Measurements from ENCODE around the gene FBN1. TPM values are rescaled to one million over a fixed set of nuclear protein-coding genes. Genes with fewer than 3 reads are reported as not detected.

The FBN1 gene
- total and polyA plus RNA-seq, 10 of the 15 experiments (the other 5 are each of a cell fraction or from before 2014, with no cell fraction given): 2.2 to 15.3 (median 7.0) TPM

DNA sequence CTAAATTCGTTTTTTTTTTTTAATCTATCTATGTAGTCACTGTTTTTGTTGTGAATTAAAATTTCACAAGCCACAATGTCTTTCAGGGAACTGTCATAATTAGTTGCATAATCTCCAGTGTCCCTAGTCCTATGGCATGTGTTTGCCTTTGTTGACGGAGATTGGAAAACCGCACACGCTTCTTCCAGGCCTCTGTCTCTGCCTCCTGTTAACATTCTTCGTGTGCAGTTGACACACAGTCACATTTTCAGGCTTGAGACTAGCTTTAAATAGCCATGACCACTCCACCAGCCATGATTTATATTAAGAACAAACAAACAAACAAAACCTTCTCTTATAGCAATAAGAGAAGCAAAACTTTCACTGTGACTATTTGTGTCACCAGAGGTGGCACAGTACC, 174.4 kb downstream of the FBN1 start:
- BruUV-seq (replicated peaks): no TSS peak
- Histone ChIP-seq H3K4me1 (ENCODE audit: control insufficient read depth, insufficient read depth, low read length) (no peaks in the 10 kb centered on the region), H3K36me3 (ENCODE audit: control insufficient read depth in 2 of 2, insufficient read depth in 2 of 2, low read length in 1 of 2) (peaks cover 0 to 12% of the 10 kb centered on the region in 2 experiments; a peak in 2 of 4 replicates), H2AFZ (ENCODE audit: control insufficient read depth, low read depth, low read length) (no peak overlapping the region), H3K4me2 (ENCODE audit: control insufficient read depth, insufficient read depth) (no peak overlapping the region), H3K9me3 (replicated peaks; ENCODE audit: control insufficient read depth, insufficient read depth, low read length) (no peaks in the 10 kb centered on the region), H3K4me3 (no peak overlapping the region), H3K27ac (ENCODE audit: control insufficient read depth, insufficient read depth) (no peak overlapping the region), H3K27me3 (replicated peaks in 1 of 2; ENCODE audit: control insufficient read depth in 2 of 2, insufficient read depth in 2 of 2, low read length in 1 of 2) (no peaks in the 10 kb centered on the region), H3K79me2 (ENCODE audit: control insufficient read depth, insufficient read depth, low read length) (no peaks in the 10 kb centered on the region), H4K20me1 (ENCODE audit: control insufficient read depth, insufficient read depth) (no peaks in the 10 kb centered on the region), H3K9ac (ENCODE audit: control insufficient read depth, insufficient read depth, low read length) (no peak overlapping the region)
- ChIA-PET SMC1A (ENCODE audit: uncharacterized antibody, unreplicated experiment) (no interaction called here), CTCF (no interaction called here), POLR2A (no interaction called here), RAD21 (ENCODE audit: unreplicated experiment) (no interaction called here)
- ATAC-seq: no peak
- in situ Hi-C loops (cut with MboI) (no loop called here), intact Hi-C loops (cut with micrococcal nuclease; ENCODE audit: unreplicated experiment) (no loop called here)
- DNase-seq (ENCODE audit: low read depth, low spot score): no peak
- no peak for FAIRE-seq
- WGBS (ENCODE audit: insufficient coverage, insufficient replicate concordance, low lambda C conversion rate, missing lambda C conversion rate): 82% methylated on average over 5 of the region's 5 CpGs
- TF ChIP-seq KAT2A (conservative IDR thresholded peaks at IDR 0.05; ENCODE audit: control insufficient read depth, low read depth, low read length): no peak
- TF ChIP-seq NR2C2 (IDR thresholded peaks at IDR 0.05; ENCODE audit: borderline replicate concordance, control insufficient read depth, insufficient read length, low read depth): no peak
- TF ChIP-seq SREBF1 (IDR thresholded peaks at IDR 0.05; ENCODE audit: low read length): no peak
- no peak for TF ChIP-seq NRF1 (conservative IDR thresholded peaks at IDR 0.05; ENCODE audit: low read depth, low read length)
- TF ChIP-seq HDAC2 (IDR thresholded peaks at IDR 0.05): no peak
- TF ChIP-seq, protein P1, sequence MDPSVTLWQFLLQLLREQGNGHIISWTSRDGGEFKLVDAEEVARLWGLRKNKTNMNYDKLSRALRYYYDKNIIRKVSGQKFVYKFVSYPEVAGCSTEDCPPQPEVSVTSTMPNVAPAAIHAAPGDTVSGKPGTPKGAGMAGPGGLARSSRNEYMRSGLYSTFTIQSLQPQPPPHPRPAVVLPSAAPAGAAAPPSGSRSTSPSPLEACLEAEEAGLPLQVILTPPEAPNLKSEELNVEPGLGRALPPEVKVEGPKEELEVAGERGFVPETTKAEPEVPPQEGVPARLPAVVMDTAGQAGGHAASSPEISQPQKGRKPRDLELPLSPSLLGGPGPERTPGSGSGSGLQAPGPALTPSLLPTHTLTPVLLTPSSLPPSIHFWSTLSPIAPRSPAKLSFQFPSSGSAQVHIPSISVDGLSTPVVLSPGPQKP (IDR thresholded peaks at IDR 0.05; ENCODE audit: low read depth, low read length): no peak
- no peak for TF ChIP-seq NR2F1 (conservative IDR thresholded peaks at IDR 0.05)
- no peak for TF ChIP-seq FOXM1 (IDR thresholded peaks at IDR 0.05; ENCODE audit: low read depth, low read length)
- no peak for TF ChIP-seq SMAD1 (IDR thresholded peaks at IDR 0.05; ENCODE audit: low read depth, partially characterized antibody)
- TF ChIP-seq, protein P2, sequence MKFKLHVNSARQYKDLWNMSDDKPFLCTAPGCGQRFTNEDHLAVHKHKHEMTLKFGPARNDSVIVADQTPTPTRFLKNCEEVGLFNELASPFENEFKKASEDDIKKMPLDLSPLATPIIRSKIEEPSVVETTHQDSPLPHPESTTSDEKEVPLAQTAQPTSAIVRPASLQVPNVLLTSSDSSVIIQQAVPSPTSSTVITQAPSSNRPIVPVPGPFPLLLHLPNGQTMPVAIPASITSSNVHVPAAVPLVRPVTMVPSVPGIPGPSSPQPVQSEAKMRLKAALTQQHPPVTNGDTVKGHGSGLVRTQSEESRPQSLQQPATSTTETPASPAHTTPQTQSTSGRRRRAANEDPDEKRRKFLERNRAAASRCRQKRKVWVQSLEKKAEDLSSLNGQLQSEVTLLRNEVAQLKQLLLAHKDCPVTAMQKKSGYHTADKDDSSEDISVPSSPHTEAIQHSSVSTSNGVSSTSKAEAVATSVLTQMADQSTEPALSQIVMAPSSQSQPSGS (IDR thresholded peaks at IDR 0.05; ENCODE audit: low read length): no peak
- TF ChIP-seq, protein P3, sequence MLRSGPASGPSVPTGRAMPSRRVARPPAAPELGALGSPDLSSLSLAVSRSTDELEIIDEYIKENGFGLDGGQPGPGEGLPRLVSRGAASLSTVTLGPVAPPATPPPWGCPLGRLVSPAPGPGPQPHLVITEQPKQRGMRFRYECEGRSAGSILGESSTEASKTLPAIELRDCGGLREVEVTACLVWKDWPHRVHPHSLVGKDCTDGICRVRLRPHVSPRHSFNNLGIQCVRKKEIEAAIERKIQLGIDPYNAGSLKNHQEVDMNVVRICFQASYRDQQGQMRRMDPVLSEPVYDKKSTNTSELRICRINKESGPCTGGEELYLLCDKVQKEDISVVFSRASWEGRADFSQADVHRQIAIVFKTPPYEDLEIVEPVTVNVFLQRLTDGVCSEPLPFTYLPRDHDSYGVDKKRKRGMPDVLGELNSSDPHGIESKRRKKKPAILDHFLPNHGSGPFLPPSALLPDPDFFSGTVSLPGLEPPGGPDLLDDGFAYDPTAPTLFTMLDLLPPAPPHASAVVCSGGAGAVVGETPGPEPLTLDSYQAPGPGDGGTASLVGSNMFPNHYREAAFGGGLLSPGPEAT (IDR thresholded peaks at IDR 0.05; ENCODE audit: low read depth): no peak
- no peak for TF ChIP-seq TCF7 (IDR thresholded peaks at IDR 0.05; ENCODE audit: borderline replicate concordance)
- no peak for TF ChIP-seq ASH2L (IDR thresholded peaks at IDR 0.05; ENCODE audit: borderline replicate concordance, low read depth)
- no peak for TF ChIP-seq SMC3 (IDR thresholded peaks at IDR 0.05; ENCODE audit: borderline replicate concordance, low read length)
- TF ChIP-seq, protein P4, sequence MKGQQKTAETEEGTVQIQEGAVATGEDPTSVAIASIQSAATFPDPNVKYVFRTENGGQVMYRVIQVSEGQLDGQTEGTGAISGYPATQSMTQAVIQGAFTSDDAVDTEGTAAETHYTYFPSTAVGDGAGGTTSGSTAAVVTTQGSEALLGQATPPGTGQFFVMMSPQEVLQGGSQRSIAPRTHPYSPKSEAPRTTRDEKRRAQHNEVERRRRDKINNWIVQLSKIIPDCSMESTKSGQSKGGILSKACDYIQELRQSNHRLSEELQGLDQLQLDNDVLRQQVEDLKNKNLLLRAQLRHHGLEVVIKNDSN (IDR thresholded peaks at IDR 0.05; ENCODE audit: borderline replicate concordance, extremely low read length, insufficient read depth, low read depth, low read length): no peak
- no peak for TF ChIP-seq SMARCA5 (IDR thresholded peaks at IDR 0.05)
- TF ChIP-seq PAX8 (IDR thresholded peaks at IDR 0.05): no peak
- TF ChIP-seq, protein P5, sequence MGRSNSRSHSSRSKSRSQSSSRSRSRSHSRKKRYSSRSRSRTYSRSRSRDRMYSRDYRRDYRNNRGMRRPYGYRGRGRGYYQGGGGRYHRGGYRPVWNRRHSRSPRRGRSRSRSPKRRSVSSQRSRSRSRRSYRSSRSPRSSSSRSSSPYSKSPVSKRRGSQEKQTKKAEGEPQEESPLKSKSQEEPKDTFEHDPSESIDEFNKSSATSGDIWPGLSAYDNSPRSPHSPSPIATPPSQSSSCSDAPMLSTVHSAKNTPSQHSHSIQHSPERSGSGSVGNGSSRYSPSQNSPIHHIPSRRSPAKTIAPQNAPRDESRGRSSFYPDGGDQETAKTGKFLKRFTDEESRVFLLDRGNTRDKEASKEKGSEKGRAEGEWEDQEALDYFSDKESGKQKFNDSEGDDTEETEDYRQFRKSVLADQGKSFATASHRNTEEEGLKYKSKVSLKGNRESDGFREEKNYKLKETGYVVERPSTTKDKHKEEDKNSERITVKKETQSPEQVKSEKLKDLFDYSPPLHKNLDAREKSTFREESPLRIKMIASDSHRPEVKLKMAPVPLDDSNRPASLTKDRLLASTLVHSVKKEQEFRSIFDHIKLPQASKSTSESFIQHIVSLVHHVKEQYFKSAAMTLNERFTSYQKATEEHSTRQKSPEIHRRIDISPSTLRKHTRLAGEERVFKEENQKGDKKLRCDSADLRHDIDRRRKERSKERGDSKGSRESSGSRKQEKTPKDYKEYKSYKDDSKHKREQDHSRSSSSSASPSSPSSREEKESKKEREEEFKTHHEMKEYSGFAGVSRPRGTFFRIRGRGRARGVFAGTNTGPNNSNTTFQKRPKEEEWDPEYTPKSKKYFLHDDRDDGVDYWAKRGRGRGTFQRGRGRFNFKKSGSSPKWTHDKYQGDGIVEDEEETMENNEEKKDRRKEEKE (IDR thresholded peaks at IDR 0.05): no peak
- no peak for TF ChIP-seq KLF5 (IDR thresholded peaks at IDR 0.05; ENCODE audit: partially characterized antibody)
